ENCODE data around the gene SH3GL1. TPM values are rescaled to one million over a fixed set of nuclear protein-coding genes. Genes with fewer than 3 reads are reported as not detected.
"Not testable (repeated sequence)": the region's sequence is repeated elsewhere in the genome, so short reads cannot be mapped to it uniquely, and the experiment has no call there.

Gene SH3GL1
- total RNA-seq, 1 donor from 2014 or later: 179 TPM

DNA sequence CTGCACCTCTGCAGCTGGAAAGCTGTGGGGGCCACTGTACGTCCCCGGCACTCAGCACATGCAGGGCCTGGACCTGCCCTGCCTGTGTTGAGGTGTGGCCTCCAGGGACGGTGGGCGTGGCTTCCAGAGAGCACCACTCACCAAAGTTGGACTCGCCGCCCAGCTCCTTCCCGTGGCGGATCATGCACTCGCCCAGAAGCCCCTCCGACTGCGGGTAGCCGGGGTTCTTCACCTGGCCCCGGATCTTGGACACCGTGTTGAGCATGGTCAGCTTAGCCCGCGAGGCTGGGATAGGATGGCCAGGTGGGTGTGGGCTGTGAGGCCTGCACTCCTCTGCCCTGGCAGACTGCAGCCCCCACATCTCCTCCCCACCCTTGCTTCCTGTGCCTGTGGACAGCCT is 35.0 kb downstream of the SH3GL1 start:
- DNase-seq (ENCODE audit: low read depth): no peak

DNA sequence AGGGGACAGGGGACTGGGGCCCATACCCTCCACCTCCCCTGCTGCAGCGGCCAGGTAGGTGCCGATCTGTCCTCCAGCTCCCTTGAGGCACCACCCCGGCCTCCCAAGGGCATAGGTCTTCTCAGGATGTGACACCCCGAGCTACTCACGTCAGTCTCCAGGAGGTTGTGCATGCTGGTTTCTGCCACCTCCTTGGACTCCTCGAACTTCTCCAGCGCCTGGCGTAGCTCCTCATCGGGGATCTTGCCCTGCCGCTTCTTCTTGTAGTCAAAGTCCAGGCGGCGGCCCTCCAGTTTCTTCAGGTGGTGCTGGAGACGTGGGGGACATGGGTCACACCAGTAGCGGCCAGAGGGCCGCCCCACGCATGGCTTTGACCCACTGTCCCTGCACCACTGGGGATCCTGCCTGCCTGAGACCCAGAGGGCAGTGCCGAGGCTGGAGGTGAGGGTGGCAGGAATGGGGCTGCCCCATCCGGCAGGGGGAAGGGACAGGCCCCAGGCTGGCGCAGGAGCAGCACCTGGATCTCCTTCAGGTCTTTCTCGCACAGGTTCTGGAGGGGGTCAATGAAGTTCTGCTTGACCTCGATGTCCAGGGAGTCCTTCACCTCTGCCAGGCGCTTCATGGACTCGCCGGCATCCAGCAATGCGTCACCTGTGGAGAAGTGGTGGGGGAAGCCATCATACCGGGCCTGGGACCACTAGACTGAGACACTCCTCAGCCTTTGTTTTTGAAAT is 36.6 kb downstream of the SH3GL1 start:
- no peak for DNase-seq (ENCODE audit: low read depth)

DNA sequence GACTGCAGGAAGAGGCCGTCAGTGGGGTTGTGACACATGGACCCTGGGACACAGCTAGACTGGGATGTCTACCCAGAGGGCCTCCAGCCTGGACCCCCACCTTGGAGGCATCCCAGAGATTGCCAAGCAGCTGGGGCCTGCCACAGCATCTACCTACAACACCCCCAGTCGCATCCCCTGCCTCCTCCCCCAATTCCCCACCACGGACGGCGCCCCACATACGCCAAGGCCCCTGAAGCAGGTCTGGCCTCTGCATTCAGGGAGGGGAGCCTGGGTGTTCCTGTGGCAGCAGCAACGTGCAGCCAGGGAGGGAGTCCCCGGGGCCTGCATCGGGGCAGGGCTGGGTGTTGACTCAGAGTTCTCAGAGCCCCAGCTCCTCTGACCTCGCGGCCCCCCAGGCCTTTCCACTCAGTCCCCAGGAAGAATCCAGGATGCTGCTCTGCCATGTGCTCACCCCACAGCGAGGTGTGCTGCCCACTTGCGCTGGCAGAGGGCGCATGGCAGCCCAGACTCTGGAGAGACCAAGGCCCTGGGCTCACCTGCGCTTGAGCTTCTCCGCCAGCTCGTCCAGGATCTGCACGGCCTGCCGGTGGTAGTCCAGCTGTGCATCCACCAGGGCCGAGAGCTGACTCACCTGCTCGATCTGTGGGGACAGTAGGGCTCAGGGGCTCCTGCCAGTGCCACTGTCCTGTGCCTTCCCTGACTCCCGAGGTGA is 37.4 kb downstream of the SH3GL1 start:
- DNase-seq (ENCODE audit: low read depth): no peak

DNA sequence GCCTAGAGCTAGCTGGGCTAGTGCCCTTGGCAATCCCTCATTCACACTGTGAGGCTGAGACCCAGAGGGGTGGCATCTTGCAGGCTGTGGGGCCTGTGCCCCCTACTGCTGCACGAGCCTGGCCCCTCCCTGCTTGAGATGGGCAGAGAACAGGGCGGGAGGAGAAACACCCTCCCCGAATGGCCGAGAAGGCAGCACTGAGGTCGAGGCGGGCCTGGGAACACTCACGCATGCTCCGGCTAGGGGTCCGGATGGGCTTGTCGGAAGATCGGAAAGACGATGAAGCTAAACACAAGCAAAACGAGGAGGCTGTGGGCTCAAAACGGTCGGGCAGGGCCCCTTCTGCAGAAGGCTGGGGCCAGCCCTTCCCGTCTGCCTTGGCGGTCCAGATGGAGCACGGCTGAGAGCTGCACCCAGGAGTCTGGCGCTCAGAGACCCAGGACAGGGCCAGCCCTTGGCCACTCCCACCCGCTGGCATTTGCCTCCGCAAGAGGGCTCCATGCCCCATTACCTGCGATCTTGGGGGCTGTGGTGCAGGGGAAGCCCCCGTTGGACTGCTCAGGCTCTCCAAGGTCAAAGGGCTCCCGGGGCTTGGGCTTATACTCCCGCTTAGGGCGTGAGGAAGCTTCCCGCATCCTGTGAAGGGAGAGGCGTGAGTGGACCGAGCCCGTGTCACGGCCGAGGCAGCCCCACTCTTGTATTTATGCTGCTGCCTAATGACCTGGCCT is 38.1 kb downstream of the SH3GL1 start:
- no peak for DNase-seq (ENCODE audit: low read depth)

DNA sequence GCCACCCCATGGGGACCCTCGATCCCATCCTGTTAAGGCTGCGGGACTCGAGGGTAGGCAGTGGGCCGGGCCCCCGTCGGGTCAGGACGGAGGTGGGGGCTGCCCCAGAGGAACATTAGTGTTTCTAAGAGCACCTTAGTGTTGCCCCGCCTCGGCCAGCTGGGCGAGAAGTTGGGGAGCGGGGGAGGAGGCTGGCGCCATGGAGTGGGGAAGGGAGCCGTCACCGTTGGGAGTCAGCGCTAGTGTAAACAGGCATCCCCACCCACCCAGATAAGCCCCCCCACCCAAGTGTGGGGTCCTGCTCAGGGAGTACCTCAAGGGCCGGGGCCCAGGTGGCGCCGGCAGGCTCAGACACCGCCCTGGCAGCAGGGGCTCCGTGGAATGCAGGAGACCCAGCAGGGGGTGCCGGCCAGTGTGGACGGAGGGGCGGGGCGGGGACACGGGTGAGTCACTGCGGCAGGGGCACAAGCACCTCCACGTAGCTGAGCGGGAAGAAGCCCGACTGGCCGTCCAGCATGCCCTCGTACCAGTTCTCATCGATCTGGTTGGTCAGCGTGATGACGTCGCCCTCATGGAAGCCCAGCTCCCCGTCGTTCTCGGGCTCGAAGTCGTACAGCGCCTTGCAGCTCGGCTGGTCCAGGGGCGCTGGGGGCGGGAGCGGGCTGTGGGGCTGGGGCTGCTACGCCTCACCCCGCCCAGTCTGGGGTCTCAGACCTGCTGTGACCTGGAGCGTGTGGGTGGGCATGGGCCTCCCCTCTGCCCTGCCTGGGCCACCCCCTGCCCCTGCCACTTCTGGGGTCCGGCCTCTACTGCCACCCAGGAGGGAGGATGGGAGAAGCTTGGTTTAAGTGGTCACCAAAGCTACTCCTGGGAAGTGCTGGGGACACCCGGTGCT is 38.9 kb downstream of the SH3GL1 start:
- no peak for DNase-seq (ENCODE audit: low read depth)

DNA sequence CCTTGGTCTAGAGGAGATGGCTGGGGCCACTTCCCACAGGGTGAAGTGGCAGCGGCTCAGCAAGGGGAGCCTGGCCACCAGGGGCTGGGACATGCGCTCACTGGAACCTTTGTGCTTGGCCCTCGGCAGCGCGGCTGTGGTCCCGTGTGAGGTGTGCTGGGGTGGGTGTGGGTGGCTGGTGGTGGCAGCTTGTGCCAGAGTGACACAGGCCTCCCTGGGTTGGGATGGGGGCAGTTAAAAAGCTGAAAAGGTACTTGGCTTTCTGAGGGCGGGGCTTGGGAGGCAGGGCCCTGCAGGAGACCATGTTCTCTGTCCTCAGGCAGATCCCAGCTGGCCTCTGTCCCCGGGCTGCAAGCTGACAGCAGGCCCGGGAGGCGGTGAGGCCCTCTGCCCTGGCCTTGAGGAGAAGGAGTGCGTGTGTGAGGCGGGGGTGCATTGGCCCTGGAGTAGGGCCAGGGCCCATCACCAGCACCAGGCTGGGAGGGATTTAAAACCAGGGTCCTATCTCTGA is 39.7 kb downstream of the SH3GL1 start:
- no peak for DNase-seq (ENCODE audit: low read depth)

DNA sequence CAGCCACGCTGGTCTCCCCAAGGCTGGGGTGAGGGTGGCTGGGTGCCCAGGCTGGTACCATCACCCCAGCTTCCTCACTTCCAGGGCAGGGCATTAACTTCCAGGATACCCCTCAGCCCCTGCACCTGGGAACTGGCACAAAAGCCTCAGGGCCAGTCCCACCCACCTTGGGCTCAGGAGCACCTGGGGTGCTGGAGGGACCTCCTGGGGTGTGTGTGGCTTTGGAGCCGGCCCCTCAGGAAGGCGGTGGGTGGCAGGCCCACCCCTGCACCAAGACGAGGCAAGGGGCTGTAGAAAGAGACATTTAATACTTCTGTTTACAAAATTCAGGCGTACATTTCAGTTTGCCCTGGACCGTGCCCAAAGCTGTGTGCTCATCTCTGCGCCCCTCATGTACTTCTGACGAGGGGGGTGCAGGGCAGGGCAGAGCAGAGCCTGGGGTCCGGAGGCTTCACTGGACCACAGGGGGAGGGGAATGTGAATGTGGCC is 40.2 kb downstream of the SH3GL1 start:
- DNase-seq (ENCODE audit: low read depth): no peak

DNA sequence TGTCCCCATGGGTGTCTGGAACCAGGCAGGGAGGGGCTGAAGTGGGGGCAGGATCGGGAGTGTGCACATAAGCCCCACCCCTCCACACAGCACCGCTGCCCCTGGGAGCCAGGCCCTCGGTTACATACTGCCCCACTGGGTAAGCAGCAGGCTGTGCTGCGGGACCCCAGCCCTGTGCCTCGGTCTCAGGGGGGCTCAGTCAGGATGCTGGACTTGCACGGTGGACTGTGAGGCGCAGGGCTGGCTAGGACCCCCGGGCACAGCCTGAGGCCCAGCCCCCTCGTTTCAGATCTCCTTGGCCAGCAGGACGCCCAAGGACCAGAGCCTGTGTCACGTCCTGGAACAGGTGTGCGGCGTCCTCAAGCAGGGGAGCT is 40.7 kb downstream of the SH3GL1 start:
- DNase-seq (ENCODE audit: low read depth): no peak

DNA sequence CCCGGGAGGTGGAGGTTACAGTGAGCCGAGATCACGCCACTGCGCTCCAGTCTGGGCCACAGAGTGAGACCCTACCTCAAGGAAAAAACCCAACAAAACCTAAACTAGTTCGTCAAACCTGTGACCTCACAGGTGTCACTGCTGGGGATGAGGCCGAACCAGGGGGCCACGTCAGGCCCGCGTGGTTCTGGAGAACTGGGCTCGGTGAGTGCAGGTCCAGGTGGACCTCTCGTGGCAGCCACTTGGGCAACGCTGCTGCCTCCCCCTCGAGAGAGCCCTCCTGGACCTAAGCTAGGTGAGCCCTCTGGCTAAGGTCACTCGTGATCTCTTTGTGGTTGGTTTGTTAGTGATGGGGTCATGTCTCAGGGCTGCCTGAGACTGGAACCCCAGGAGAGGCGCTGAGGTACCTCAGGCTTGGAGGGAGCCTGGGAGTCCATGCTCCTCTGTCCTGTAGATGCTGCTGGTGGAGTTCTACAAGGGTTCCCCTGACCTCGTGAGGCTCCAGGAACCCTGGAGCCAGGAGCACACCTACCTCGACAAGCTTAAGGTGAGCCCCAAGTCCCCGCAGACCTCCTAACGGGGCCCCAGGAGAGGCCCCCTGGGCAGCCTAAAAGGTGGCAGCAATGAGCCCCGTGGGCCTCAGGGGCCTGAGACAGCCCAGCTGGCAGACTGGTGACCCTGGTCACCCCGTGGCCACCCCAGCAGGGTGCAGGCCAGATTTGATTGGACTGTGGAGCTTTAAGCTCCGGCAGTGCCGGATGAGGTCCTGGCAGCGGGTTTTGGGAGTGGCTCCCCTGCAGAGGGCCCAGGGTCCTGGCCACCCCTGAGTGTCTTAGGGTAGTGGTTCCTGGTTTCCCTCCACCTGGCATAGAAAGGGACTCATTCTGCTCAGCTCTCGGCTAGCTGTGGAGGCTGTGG is 41.4 kb downstream of the SH3GL1 start:
- DNase-seq (ENCODE audit: low read depth): peak; percentile 1

DNA sequence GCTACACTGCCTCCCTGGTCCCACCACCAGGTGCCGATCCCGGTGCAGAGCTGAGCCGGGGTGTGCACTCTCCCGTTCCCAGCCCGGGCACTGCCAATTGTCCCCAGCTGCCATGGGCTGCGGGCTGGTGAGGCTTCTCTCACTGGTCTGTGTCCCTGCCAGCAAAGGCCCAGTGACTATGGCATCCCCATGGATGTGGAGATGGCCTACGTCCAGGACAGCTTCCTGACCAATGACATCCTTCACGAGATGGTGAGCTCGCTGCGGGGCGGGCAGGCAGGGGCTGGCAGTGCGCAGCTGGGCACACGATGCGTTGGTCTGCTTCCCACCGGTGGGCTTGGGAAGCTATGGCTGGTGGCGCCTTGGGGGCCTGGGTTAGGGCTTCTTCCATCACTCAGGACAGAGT is 42.4 kb downstream of the SH3GL1 start:
- peak; percentile 38 for DNase-seq (ENCODE audit: low read depth)

DNA sequence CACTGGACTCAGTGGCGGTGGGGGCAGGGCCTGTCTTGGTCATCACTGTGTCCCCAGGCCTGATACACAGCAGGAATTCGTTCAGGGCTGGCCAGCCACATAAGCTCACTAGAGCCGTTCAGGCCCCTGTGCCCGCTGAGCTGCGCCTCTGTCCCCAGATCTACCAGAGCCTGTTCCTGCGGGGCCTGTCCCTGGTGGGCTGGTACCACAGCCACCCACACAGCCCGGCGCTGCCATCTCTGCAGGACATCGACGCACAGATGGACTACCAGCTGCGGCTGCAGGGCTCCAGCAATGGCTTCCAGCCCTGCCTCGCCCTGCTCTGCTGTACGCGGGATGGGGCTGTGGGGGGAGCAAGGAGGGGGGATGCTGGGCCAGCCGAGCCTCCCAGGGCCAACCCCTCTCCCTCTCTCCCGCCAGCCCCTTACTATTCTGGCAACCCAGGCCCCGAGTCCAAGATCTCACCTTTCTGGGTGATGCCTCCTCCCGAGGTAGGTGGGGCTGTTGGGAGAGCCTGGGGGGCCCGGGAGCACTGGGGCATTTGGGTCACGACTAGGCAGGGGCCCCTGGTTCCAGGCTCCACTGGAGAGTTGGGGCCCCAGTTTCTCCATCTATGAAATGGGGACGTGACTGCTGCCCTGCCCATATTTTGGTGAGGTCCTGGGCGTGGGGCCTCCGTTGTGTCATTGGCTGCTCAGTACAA is 43.1 kb downstream of the SH3GL1 start:
- DNase-seq (ENCODE audit: low read depth): peak; percentile 18

DNA sequence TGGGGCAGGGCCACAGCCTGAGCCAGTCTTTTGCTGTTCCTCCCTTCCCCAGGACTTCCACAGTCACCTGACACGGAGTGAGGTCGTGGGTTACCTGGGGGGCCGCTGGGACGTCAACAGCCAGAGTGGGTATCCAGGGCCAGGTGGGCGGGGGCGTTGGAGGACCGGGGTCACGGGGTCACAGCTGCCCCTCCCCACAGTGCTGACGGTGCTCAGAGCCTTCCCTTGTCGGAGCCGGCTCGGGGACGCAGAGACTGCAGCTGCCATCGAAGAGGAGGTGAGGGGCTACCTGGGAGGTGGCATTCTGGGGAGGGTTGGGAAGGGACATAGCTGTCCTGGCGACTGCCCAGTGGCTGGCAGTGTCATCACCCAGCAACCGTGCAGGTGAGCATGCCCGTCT is 45.5 kb downstream of the SH3GL1 start:
- DNase-seq (ENCODE audit: low read depth): peak; percentile 13

DNA sequence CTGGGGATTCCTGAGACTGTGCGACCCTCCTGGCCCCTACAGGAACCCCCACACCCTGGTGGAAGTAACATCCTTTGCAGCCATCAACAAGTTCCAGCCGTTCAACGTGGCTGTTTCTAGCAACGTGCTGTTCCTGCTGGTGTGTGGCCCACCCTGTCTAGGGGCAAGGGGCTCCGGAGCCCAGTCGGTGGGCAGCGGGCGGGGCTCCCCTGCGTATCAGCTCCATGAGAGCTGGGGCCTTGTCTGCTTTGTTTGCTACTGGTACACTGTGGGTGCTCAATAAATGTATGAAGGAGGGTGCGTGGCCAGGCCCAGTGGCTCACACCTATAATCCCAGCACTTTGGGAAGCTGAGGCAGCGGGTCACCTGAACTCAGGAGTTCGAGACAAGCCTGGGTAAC is 46.1 kb downstream of the SH3GL1 start:
- DNase-seq (ENCODE audit: low read depth): peak; percentile 5

DNA sequence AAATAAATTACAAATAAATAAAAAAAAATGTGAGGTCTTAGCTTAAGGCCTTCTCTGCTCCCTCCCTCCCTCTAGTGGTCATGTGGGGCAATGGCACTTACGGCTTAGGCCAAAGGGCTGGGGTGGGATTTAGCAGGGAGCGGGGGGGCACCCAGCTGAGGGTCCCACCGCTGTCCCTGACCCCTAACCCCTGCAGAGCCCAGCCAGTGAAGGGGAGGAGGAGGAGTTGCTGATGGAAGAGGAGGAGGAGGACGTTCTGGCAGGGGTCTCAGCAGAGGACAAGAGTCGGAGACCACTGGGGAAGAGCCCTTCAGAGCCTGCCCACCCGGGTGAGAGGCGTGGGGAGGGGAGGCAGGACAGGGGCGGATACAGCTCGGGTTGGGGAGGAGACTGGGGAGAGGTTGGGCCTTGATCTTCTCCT is 47.6 kb downstream of the SH3GL1 start:
- DNase-seq (ENCODE audit: low read depth): peak; percentile 72

DNA sequence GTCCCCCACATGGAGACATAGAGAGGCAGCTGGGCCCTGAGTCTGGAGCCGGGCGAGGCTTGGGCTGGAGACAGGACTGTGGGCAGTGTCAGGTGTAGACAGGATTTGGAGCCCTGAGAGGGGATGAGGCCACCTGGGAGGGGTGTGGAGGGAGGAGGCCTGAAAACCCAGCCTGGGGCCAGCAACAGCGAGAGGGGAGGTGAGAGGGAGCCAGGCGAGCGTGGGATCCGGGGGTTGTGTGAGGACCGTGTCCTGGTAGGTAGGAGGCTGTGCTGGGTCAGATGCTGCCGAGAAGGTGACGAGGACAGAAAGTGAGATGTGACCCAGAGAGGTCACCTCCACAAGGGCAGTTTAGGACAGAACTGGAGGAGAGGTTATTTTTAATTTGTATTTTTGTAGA is 49.6 kb downstream of the SH3GL1 start:
- DNase-seq (ENCODE audit: low read depth): peak; percentile 10

DNA sequence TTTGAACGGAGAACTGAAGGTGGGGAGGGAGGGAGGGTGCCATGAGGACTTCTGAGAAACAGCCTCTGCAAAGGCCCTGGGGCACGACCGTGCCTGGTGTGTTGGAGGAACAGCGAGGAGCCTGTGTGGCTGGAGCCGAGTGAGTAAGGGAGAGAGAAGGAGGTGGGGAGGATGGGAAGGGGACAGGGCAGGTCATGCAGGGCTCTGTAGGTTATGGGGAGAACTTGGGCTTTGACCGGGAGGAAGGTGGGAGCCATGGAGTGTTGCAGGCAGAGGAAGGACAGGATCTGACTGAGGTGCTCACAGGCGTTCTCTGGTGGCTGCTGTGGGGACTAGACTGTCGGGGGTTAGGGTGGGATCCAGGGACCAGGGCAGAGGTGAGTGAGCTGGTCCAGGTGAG is 50.2 kb downstream of the SH3GL1 start:
- no peak for DNase-seq (ENCODE audit: low read depth)

DNA sequence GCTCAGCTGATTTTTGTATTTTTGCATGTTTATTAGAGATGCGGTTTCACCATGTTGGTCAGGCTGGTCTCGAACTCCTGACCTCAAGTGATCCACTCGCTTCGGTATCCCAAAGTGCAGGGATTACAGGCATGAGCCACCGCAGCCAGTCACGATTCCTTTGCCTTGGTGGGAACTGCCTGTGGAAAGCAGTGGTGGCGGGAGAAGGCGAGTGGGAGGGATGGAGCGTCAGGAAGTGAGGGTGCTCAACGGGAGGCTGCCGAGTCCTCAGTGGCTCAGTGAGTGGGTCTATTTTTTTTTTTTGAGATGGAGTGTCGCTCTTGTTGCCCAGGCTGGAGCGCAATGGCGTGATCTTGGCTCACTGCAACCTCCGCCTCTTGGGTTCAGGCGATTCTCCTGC is 51.1 kb downstream of the SH3GL1 start:
- not testable (repeated sequence) for DNase-seq (ENCODE audit: low read depth)

DNA sequence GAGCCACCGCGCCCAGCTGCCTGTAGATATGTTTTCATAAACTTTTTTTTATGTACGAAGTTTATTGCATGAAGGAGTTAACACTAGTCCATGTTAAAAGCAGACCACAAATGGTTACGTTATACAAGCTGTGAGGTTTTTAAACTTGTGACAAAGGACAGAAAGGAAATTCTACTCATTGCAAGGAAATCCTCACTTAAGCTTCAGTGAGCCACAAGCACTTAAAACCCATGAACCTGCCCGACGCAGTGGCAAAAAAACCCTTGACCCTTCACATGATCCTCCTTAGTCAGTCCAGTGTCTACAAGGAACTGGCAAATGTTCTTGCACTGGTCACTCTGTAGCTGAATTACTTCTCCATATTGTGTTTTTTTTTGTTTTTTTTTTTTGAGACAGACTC is 52.8 kb downstream of the SH3GL1 start:
- no peak for DNase-seq (ENCODE audit: low read depth)

DNA sequence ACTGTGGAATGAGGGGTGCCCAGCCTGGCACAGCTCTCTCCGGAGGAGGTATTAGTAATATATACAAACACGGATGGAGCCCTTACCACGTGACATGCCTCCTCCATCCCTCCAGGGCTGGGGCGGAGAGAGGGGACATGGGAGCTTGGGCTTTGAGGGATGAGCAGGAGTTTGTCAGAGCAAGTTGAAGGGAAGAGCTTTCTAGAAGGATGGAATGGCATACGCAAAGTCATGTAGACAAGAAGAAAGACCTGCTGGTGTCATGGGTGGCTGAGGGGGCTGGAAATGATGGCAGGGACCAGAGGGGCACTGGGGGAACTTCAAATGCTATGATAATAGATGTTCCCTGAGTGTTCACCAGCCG is 54.3 kb downstream of the SH3GL1 start:
- DNase-seq (ENCODE audit: low read depth): no peak
